GM19463 (cell line): ENCODE data around the gene CAPN11.
"Not testable (repeated sequence)": the region's sequence is repeated elsewhere in the genome, so short reads cannot be mapped to it uniquely, and the experiment has no call there.

ENCODE experiments used
- ATAC-seq: cut with Tn5 transposase; IDR thresholded peaks from one replicate; pipeline ENCODE4 v1.9.1; 2021; ENCODE audit warnings: mild to moderate bottlenecking, moderate library complexity; ENCODE audit not compliant: unreplicated experiment

CAPN11 gene

GRCh38 chr6:44129841-44130322 is 28.7 kb upstream of the CAPN11 start:
- ATAC-seq: no peak

- no peak for ATAC-seq
These were observed 26.7 kb upstream of the CAPN11 start for GRCh38 chr6:44131892-44132291.

- no peak for ATAC-seq
These were observed 26.1 kb upstream of the CAPN11 start for GRCh38 chr6:44132476-44132875.

GRCh38 chr6:44133003-44133931 is 25.4 kb upstream of the CAPN11 start:
- no peak for ATAC-seq

GRCh38 chr6:44133981-44134711 is 24.5 kb upstream of the CAPN11 start:
- no peak for ATAC-seq

GRCh38 chr6:44135173-44135758 is 23.4 kb upstream of the CAPN11 start:
- ATAC-seq: no peak

- no peak for ATAC-seq
These were observed 22.7 kb upstream of the CAPN11 start for GRCh38 chr6:44135875-44136274.

DNA sequence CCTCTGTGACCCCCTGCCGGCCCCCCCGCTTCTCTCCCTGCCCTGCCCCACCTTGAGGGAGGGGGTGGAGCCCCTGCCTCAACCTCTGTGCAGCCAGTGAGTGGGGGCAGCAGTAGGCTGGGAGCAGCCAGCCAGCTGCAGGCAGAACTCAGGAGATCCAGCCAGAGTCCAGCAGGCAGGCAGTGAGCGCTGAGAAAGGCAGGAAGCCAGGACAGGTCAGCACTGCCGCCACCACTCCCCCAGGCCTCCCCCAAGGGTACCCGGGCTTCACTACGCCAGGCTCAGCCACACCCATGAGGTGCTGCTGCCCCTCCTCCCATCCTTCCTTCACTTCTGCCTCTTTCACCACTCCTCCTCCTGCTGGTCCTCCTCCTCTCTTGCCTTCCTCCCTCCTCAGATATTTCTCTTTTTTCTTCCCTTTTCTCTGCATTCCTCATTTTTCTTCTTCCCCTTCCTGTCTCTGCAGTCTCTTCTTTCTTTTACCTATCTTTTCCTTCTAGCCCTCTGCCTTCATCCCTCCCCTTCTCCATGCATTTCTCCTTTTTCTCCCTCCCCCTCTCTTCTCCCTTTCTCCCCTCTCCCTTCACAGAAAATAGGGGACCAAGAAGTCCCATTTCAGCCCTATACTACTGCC is 19.8 kb upstream of the CAPN11 start:
- no peak for ATAC-seq

- ATAC-seq: no peak
These were observed 19.3 kb upstream of the CAPN11 start for GRCh38 chr6:44139351-44139743.

DNA sequence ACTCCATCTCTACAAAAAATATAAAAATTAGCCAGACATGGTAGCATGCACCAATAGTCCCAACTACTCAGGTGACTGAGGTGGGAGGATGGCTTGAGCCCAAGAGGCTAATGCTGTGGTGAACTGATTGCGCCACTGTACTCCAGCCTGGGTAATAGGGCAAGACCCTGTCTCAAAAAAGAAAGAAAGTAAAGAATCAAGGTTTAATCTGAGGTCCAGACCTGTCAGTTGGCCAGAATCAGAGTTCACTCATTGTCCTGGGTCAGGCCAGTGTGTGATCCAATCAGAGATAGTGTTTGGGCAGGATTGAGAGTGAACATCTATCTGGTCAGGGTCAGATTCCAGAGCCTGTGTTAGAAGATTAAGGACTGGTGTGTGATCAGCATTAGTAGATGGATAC is 15.8 kb upstream of the CAPN11 start:
- no peak for ATAC-seq

DNA sequence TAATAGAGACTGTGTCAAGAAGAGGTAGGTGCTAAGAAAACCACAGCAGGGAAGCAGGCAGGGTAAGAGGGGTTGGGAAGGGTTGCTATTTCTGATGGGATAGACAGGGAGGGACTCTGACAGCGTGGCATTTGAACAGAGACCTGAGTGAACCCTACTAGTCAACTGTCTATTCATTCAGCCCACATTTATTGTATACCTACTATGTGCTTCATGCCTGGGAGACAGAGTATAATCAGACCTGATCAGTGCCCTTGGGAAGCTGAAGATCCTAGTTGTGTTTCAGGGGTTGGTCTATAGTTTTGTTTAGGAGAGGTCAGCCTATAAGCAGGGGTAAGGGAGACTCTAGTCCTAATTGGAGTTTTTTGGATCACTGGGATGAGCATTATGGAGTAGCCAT is 14.9 kb upstream of the CAPN11 start:
- ATAC-seq: no peak

GRCh38 chr6:44144536-44144935 is 14.1 kb upstream of the CAPN11 start:
- not testable (repeated sequence) for ATAC-seq

- no peak for ATAC-seq
These were observed 12.8 kb upstream of the CAPN11 start for GRCh38 chr6:44145839-44146238.

GRCh38 chr6:44146685-44147084 is 11.9 kb upstream of the CAPN11 start:
- ATAC-seq: no peak

- no peak for ATAC-seq
These were observed 11.4 kb upstream of the CAPN11 start for GRCh38 chr6:44147256-44147655.

DNA sequence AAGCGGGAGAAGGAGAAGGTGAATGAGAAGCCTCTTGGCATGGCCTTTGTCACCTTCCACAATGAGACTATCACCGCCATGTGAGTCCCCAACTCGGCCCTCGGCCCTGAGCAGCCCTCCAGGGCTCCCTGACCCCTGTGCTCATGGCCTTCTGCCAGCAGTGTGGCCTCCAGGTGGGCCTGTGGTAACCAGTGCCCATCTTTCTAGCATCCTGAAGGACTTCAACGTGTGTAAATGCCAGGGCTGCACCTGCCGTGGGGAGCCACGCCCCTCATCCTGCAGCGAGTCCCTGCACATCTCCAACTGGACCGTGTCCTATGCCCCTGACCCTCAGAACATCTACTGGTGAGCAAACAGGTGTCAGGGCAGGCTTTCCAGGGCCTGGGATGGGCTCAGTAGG is 10.3 kb upstream of the CAPN11 start:
- no peak for ATAC-seq

- ATAC-seq: no peak
These were observed 9.1 kb upstream of the CAPN11 start for GRCh38 chr6:44149369-44150012.

GRCh38 chr6:44150317-44150917 is 8.2 kb upstream of the CAPN11 start:
- ATAC-seq: no peak

GRCh38 chr6:44151348-44152108 is 7.1 kb upstream of the CAPN11 start:
- peak; percentile 70 for ATAC-seq

GRCh38 chr6:44152109-44152461 is 6.5 kb upstream of the CAPN11 start:
- no peak for ATAC-seq
